Spleen (tissue), 11 donors: ENCODE results near the gene MMP14. TPM values are rescaled to one million over a fixed set of nuclear protein-coding genes. Genes with fewer than 3 reads are reported as not detected.

Experiments
- DNase-seq: peaks from one replicate; pipeline ENCODE4 v3.0.0-alpha.2; 2020
- H3K27ac ChIP-seq, 8 donors: fragments of 200-600 bp; sonication (generic) in 7 of 8; 1 replicate in 4 of 8; 2 replicates in 4 of 8; pipeline versions ENCODE4 v1.5.0 to v1.8.0; 2016 to 2021; ENCODE audit warnings: inconsistent platforms in 4 of 8, mild to moderate bottlenecking in 4 of 8, moderate library complexity in 1 of 8
- H3K27me3 ChIP-seq, 7 donors: fragments of 200-600 bp; sonication (generic) in 6 of 7; replicated peaks in 1 of 7; 1 replicate in 4 of 7; 2 replicates in 3 of 7; pipeline versions ENCODE4 v1.5.0 to v1.8.0; 2016 to 2021; ENCODE audit warnings: inconsistent platforms in 3 of 7, mild to moderate bottlenecking in 1 of 7
- H3K36me3 ChIP-seq, 6 donors: fragments of 200-600 bp; sonication (generic) in 5 of 6; 1 replicate in 4 of 6; 2 replicates in 2 of 6; pipeline versions ENCODE4 v1.5.0 to v1.8.0; 2016 to 2021; ENCODE audit warnings: inconsistent platforms in 2 of 6
- H3K4me1 ChIP-seq, 6 donors: fragments of 200-600 bp; sonication (generic) in 5 of 6; 1 replicate in 3 of 6; 2 replicates in 3 of 6; pipeline versions ENCODE4 v1.5.0 to v1.8.0; 2016 to 2021; ENCODE audit warnings: inconsistent platforms in 3 of 6
- H3K4me3 ChIP-seq, 8 donors: fragments of 200-600 bp; sonication (generic) in 7 of 8; 1 replicate in 4 of 8; 2 replicates in 4 of 8; pipeline versions ENCODE4 v1.5.0 to v1.8.0; 2016 to 2021; ENCODE audit warnings: inconsistent platforms in 4 of 8, mild to moderate bottlenecking in 4 of 8, moderate library complexity in 2 of 8
- H3K9me3 ChIP-seq, 8 donors: fragments of 200-600 bp; sonication (generic) in 7 of 8; 1 replicate in 4 of 8; 2 replicates in 4 of 8; pipeline versions ENCODE4 v1.5.0 to v1.8.0; 2016 to 2021; ENCODE audit warnings: inconsistent platforms in 4 of 8
- POLR2A ChIP-seq, 3 donors: fragments of 450-650 bp; IDR thresholded peaks; one replicate each; pipeline ENCODE4 v1.5.1; 2017; ENCODE audit warnings: antibody characterized with exemption in 3 of 3, mild to moderate bottlenecking in 1 of 3
- POLR2AphosphoS5 ChIP-seq, 3 donors: sonication (generic); formaldehyde crosslinking; IDR thresholded peaks; one replicate each; pipeline ENCODE4 v1.5.1; 2017; ENCODE audit warnings: antibody characterized with exemption in 3 of 3
- WGBS, 5 donors: extraction: QIAGEN DNeasy Blood & Tissue Kit in 3 of 5; methylation state at CpG; one replicate each; pipeline versions ENCODE4 v1.1.5 to v1.1.7; 2013 to 2018; 5-methylcytosine and 5-hydroxymethylcytosine counted together
- intact Hi-C: fragments of 100-400 bp; cut with DNase I; formaldehyde crosslinking; loops from one replicate; pipeline ENCODE4 v1.15.0; 2023; ENCODE audit warnings: low total_unique reads
- polyA plus RNA-seq, 3 donors: library from polyadenylated mRNA; stranded (reverse); fragments of 200-250 nt; gene quantifications; one replicate each; pipeline ENCODE4 v1.2.1, GENCODE V29; 2013
- total RNA-seq, 7 donors: library from RNA; depleted of rRNA in 3 of 7; stranded (reverse); fragments of >200 nt in 3 of 7; fragmentation: NEBNext Ultra II Directional in 4 of 7; extraction: Animal tissue kit (Norgen Biotek cat#: 25700) in 4 of 7; gene quantifications; one replicate each; pipeline versions ENCODE4 v1.1.0 to v1.2.1, GENCODE V29; 2016 to 2021
- TF ChIP-seq, protein P1 (sequence below), 11 experiments: fragments of 200-600 bp in 7 of 11; fragments of 450-650 bp in 4 of 11; sonication (generic) in 4 of 11; IDR thresholded peaks in 8 of 11; conservative IDR thresholded peaks in 3 of 11; 1 replicate in 7 of 11; 2 replicates in 4 of 11; pipeline versions ENCODE4 v1.4.0 to v1.8.0; 2016 to 2021; ENCODE audit warnings: antibody characterized with exemption in 11 of 11, inconsistent platforms in 4 of 11, mild to moderate bottlenecking in 1 of 11
- donor health status: healthy with polysubstance abuse.
- donor health status: DM: no; HTN: no; CAD: no; lungs with moderate emphysema.
- donor health status: DM: no; HTN: no; CAD: no.
- donor health status: Bipolar disorder and iron deficiency.
- donor health status: healthy.
- donor health status: DM: no; HTN: no; CAD: no.
- donor health status: DM: yes; HTN: yes; CAD: no.

The MMP14 gene
- total and polyA plus RNA-seq, 10 donors, result 6.6 to 126 (median 60.9) TPM

DNA sequence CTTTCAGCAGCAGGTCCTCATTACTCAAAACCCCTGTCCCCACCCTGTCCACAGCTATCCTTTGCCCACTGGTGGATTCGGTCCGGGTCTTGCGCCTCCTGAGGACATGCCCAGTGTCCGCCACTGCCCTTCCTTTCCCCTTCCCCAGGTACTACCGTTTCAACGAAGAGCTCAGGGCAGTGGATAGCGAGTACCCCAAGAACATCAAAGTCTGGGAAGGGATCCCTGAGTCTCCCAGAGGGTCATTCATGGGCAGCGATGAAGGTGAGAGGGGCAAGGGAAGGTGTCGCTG lies 8.7 kb downstream of the MMP14 start:
- DNase-seq, result no peak
- H3K4me3 ChIP-seq, result no peak overlapping the region
- 85 to 97% (median 92%) methylated on average over 9 of the region's 9 CpGs for WGBS, 5 donors
- H3K36me3 ChIP-seq, result peaks cover 0 to 64% (median 29%) of the 10 kb centered on the region in 6 donors
- TF ChIP-seq, protein P1, sequence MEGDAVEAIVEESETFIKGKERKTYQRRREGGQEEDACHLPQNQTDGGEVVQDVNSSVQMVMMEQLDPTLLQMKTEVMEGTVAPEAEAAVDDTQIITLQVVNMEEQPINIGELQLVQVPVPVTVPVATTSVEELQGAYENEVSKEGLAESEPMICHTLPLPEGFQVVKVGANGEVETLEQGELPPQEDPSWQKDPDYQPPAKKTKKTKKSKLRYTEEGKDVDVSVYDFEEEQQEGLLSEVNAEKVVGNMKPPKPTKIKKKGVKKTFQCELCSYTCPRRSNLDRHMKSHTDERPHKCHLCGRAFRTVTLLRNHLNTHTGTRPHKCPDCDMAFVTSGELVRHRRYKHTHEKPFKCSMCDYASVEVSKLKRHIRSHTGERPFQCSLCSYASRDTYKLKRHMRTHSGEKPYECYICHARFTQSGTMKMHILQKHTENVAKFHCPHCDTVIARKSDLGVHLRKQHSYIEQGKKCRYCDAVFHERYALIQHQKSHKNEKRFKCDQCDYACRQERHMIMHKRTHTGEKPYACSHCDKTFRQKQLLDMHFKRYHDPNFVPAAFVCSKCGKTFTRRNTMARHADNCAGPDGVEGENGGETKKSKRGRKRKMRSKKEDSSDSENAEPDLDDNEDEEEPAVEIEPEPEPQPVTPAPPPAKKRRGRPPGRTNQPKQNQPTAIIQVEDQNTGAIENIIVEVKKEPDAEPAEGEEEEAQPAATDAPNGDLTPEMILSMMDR (IDR thresholded peaks at IDR 0.05 in 8 of 11, conservative IDR thresholded peaks at IDR 0.05 in 3 of 11), result no peak
- no peak for TF ChIP-seq POLR2AphosphoS5 (IDR thresholded peaks at IDR 0.05)
- TF ChIP-seq POLR2A (IDR thresholded peaks at IDR 0.05), result no peak
- H3K27me3 ChIP-seq, result peaks cover 0 to 14% (median 0%) of the 10 kb centered on the region in 7 donors
- H3K9me3 ChIP-seq, result no peaks in the 10 kb centered on the region
- intact Hi-C loops, result no loop called here
- peak overlapping the region in 2 of 8 donors; percentile 11 to 75 for H3K27ac ChIP-seq
- H3K4me1 ChIP-seq, result peaks cover 3 to 80% (median 46%) of the 10 kb centered on the region in 6 donors

DNA sequence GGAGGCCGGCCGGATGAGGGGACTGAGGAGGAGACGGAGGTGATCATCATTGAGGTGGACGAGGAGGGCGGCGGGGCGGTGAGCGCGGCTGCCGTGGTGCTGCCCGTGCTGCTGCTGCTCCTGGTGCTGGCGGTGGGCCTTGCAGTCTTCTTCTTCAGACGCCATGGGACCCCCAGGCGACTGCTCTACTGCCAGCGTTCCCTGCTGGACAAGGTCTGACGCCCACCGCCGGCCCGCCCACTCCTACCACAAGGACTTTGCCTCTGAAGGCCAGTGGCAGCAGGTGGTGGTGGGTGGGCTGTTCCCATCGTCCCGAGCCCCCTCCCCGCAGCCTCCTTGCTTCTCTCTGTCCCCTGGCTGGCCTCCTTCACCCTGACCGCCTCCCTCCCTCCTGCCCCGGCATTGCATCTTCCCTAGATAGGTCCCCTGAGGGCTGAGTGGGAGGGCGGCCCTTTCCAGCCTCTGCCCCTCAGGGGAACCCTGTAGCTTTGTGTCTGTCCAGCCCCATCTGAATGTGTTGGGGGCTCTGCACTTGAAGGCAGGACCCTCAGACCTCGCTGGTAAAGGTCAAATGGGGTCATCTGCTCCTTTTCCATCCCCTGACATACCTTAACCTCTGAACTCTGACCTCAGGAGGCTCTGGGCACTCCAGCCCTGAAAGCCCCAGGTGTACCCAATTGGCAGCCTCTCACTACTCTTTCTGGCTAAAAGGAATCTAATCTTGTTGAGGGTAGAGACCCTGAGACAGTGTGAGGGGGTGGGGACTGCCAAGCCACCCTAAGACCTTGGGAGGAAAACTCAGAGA lies 9.6 kb downstream of the MMP14 start:
- intact Hi-C loops, result no loop called here
- 81 to 89% (median 87%) methylated on average over 23 to 26 of the region's 26 CpGs for WGBS, 5 donors
- TF ChIP-seq POLR2A (IDR thresholded peaks at IDR 0.05) (no peak), POLR2AphosphoS5 (IDR thresholded peaks at IDR 0.05) (peak in 2 of 3 donors; percentile 13 to 36)
- TF ChIP-seq, protein P1 (IDR thresholded peaks at IDR 0.05 in 8 of 11, conservative IDR thresholded peaks at IDR 0.05 in 3 of 11), result no peak
- no peak overlapping the region for H3K4me3 ChIP-seq
- peaks cover 9 to 80% (median 46%) of the 10 kb centered on the region in 6 donors for H3K4me1 ChIP-seq
- H3K36me3 ChIP-seq, result peaks cover 0 to 63% (median 29%) of the 10 kb centered on the region in 6 donors
- peaks cover 0 to 14% (median 0%) of the 10 kb centered on the region in 7 donors for H3K27me3 ChIP-seq
- DNase-seq, result no peak
- H3K27ac ChIP-seq, result peak overlapping the region in 6 of 8 donors; percentile 26 to 82 (median 72)
- H3K9me3 ChIP-seq, result no peaks in the 10 kb centered on the region

DNA sequence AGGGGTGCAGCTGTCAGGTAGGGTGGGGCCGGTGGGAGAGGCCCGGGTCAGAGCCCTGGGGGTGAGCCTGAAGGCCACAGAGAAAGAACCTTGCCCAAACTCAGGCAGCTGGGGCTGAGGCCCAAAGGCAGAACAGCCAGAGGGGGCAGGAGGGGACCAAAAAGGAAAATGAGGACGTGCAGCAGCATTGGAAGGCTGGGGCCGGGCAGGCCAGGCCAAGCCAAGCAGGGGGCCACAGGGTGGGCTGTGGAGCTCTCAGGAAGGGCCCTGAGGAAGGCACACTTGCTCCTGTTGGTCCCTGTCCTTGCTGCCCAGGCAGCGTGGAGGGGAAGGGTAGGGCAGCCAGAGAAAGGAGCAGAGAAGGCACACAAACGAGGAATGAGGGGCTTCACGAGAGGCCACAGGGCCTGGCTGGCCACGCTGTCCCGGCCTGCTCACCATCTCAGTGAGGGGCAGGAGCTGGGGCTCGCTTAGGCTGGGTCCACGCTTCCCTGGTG lies 10.5 kb downstream of the MMP14 start:
- H3K36me3 ChIP-seq, result peaks cover 0 to 54% (median 25%) of the 10 kb centered on the region in 6 donors
- 73 to 84% (median 78%) methylated on average over 11 of the region's 11 CpGs for WGBS, 5 donors
- peaks cover 15 to 80% (median 51%) of the 10 kb centered on the region in 6 donors for H3K4me1 ChIP-seq
- H3K27ac ChIP-seq, result peak overlapping the region in 7 of 8 donors; percentile 26 to 82 (median 69)
- no peak overlapping the region for H3K4me3 ChIP-seq
- TF ChIP-seq, protein P1 (IDR thresholded peaks at IDR 0.05 in 8 of 11, conservative IDR thresholded peaks at IDR 0.05 in 3 of 11), result no peak
- TF ChIP-seq POLR2AphosphoS5 (IDR thresholded peaks at IDR 0.05), result peak in 1 of 3 donors; percentile 20
- no peak for TF ChIP-seq POLR2A (IDR thresholded peaks at IDR 0.05)
- H3K9me3 ChIP-seq, result no peaks in the 10 kb centered on the region
- intact Hi-C loops, result no loop called here
- no peak for DNase-seq
- H3K27me3 ChIP-seq, result peaks cover 0 to 14% (median 0%) of the 10 kb centered on the region in 7 donors
